ENCODE results near the gene CNGA4. TPM values are rescaled to one million over a fixed set of nuclear protein-coding genes. Genes with fewer than 3 reads are reported as not detected.

The CNGA4 gene
- total and polyA plus RNA-seq, 3 experiments from 2014 or later = 0.15 TPM; not detected in 2

Other genes starting within 250 kb of the CNGA4 start
- not detected for gene OR56A4, start 232.1 kb upstream of the CNGA4 start, total RNA-seq
- not detected for gene OR56A4, start 232.1 kb upstream of the CNGA4 start, polyA plus RNA-seq
- not detected for gene OR56A1, start 208.3 kb upstream of the CNGA4 start, total RNA-seq
- gene OR56A1, start 208.3 kb upstream of the CNGA4 start, polyA plus RNA-seq = not detected
- gene OR56B4, start 131.4 kb upstream of the CNGA4 start, total RNA-seq = not detected
- gene OR56B4, start 131.4 kb upstream of the CNGA4 start, polyA plus RNA-seq = not detected
- not detected for gene OR52B2, start 68.8 kb upstream of the CNGA4 start, total RNA-seq
- gene OR52B2, start 68.8 kb upstream of the CNGA4 start, polyA plus RNA-seq = not detected
- not detected for gene OR52W1, start 39.9 kb upstream of the CNGA4 start, total RNA-seq
- gene OR52W1, start 39.9 kb upstream of the CNGA4 start, polyA plus RNA-seq = not detected
- not detected for gene C11orf42, start 33.5 kb upstream of the CNGA4 start, total RNA-seq
- gene C11orf42, start 33.5 kb upstream of the CNGA4 start, polyA plus RNA-seq = not detected
- gene FHIP1B, start 4.5 kb upstream of the CNGA4 start, total RNA-seq = 10 to 100 TPM; 20.2 to 20.6 TPM
- 16.4 TPM for gene FHIP1B, start 4.5 kb upstream of the CNGA4 start, polyA plus RNA-seq
- not detected for gene CCKBR, start 20.7 kb downstream of the CNGA4 start, total RNA-seq
- gene CCKBR, start 20.7 kb downstream of the CNGA4 start, polyA plus RNA-seq = not detected
- gene CAVIN3, start 81.4 kb downstream of the CNGA4 start, total RNA-seq = 10 to 100 TPM; 72.5 to 75.5 TPM
- gene CAVIN3, start 81.4 kb downstream of the CNGA4 start, polyA plus RNA-seq = not detected
- 10 to 100 TPM; 30.4 to 30.9 TPM for gene SMPD1, start 151.4 kb downstream of the CNGA4 start, total RNA-seq
- 17.3 TPM for gene SMPD1, start 151.4 kb downstream of the CNGA4 start, polyA plus RNA-seq
- gene APBB1, start 180.0 kb downstream of the CNGA4 start, total RNA-seq = 10 to 100 TPM; 41.7 to 43.6 TPM
- gene APBB1, start 180.0 kb downstream of the CNGA4 start, polyA plus RNA-seq = 80.2 TPM
- gene HPX, start 201.9 kb downstream of the CNGA4 start, total RNA-seq = under 1 TPM in 1 of 2 experiments, not detected in 1; 0.27 TPM
- gene HPX, start 201.9 kb downstream of the CNGA4 start, polyA plus RNA-seq = not detected
- 1 to 10 TPM; 6.4 to 6.8 TPM for gene TRIM3, start 234.9 kb downstream of the CNGA4 start, total RNA-seq
- gene TRIM3, start 234.9 kb downstream of the CNGA4 start, polyA plus RNA-seq = 2.4 TPM
- 10 to 100 TPM; 46.9 to 47.5 TPM for gene ARFIP2, start 242.2 kb downstream of the CNGA4 start, total RNA-seq
- 35.2 TPM for gene ARFIP2, start 242.2 kb downstream of the CNGA4 start, polyA plus RNA-seq
- 10 to 100 TPM; 43.6 to 46.3 TPM for gene TIMM10B, start 242.4 kb downstream of the CNGA4 start, total RNA-seq
- 32.1 TPM for gene TIMM10B, start 242.4 kb downstream of the CNGA4 start, polyA plus RNA-seq